Heart right ventricle (tissue), 16 donors: ENCODE data around the gene GYG1. TPM values are rescaled to one million over a fixed set of nuclear protein-coding genes. Genes with fewer than 3 reads are reported as not detected.

Source experiments
- ATAC-seq, 8 donors: fragments of 200-7000 bp; cut with Tn5 transposase; one replicate each; pipeline ENCODE4 v1.9.1; 2020; ENCODE audit warnings: mild to moderate bottlenecking in 8 of 8, moderate library complexity in 8 of 8, moderate number of reproducible peaks in 1 of 8
- DNase-seq, 2 donors: peaks; one replicate each; pipeline ENCODE4 v3.0.0-alpha.2; 2020
- H3K27ac ChIP-seq, 10 donors: fragments of 200-600 bp; sonication (generic) in 2 of 10; one replicate each; pipeline versions ENCODE4 v1.5.0 to v1.8.0; 2020 to 2022; ENCODE audit warnings: mild to moderate bottlenecking in 3 of 10
- H3K27me3 ChIP-seq, 7 donors: fragments of 200-600 bp; one replicate each; pipeline ENCODE4 v1.8.0; 2021 to 2022; ENCODE audit warnings: mild to moderate bottlenecking in 2 of 7
- H3K36me3 ChIP-seq, 9 donors: fragments of 200-600 bp; sonication (generic) in 1 of 9; one replicate each; pipeline versions ENCODE4 v1.5.0 to v1.8.0; 2020 to 2022; ENCODE audit warnings: mild to moderate bottlenecking in 2 of 9
- H3K4me1 ChIP-seq, 9 donors: fragments of 200-600 bp; sonication (generic) in 1 of 9; one replicate each; pipeline versions ENCODE4 v1.5.0 to v1.8.0; 2020 to 2022; ENCODE audit warnings: mild to moderate bottlenecking in 4 of 9
- H3K4me3 ChIP-seq, 10 donors: fragments of 200-600 bp; sonication (generic) in 2 of 10; one replicate each; pipeline versions ENCODE4 v1.5.0 to v1.8.0; 2020 to 2022; ENCODE audit warnings: mild to moderate bottlenecking in 7 of 10, moderate library complexity in 2 of 10
- H3K9me3 ChIP-seq, 11 donors: fragments of 200-600 bp in 10 of 11; sonication (generic) in 2 of 11; one replicate each; pipeline versions ENCODE4 v1.5.0 to v1.8.0; 2013 to 2022; ENCODE audit warnings: mild to moderate bottlenecking in 2 of 11, control low read depth in 1 of 11, moderate library complexity in 1 of 11
- CTCF ChIP-seq, 9 donors: fragments of 200-600 bp; sonication (generic) in 2 of 9; IDR thresholded peaks; one replicate each; pipeline versions ENCODE4 v1.5.0 to v1.8.0; 2021 to 2022; ENCODE audit warnings: antibody characterized with exemption in 9 of 9, mild to moderate bottlenecking in 5 of 9, moderate library complexity in 1 of 9
- WGBS, 2 donors: extraction: QIAGEN DNeasy Blood & Tissue Kit; methylation state at CpG; one replicate each; pipeline ENCODE4 v1.1.7; 2013; ENCODE audit warnings: inconsistent platforms in 1 of 2; 5-methylcytosine and 5-hydroxymethylcytosine counted together
- intact Hi-C, 10 donors: fragments of 100-400 bp; cut with DNase I; formaldehyde crosslinking; loops; one replicate each; pipeline versions ENCODE4 v1.11.1 to v1.14.2; 2022
- polyA plus RNA-seq, 2 donors: library from polyadenylated mRNA; stranded (reverse); fragments of 200-250 nt; gene quantifications; one replicate each; pipeline ENCODE4 v1.2.3, GENCODE V29; 2013
- total RNA-seq, 10 donors: library from RNA; stranded (reverse); fragmentation: NEBNext Ultra II Directional in 3 of 10; extraction: Animal tissue kit (Norgen Biotek cat#: 25700) in 3 of 10; gene quantifications; one replicate each; pipeline versions ENCODE4 v1.2.1 to v1.2.4, GENCODE V29; 2021 to 2023
- donor health status: Arrhythmogenic right ventricular cardiomyopathy.
- donor health status: ischemic (EF 13 %, LVEDD 7.1; RV severe dilation, severe dysfunction).
- donor health status: healthy with polysubstance abuse.
- donor health status: DM: no; HTN: yes; CAD: no.
- donor health status: DM: no; HTN: no; CAD: no.
- donor health status: ischemic (EF 25% LVEDD 6.9; RV normal size, moderate dysfunction).
- donor health status: ischemic (EF 25% LVEDD 5.7; RV mildly dilated, moderate dysfunction).
- donor health status: healthy.
- donor health status: DM: yes; HTN: yes; CAD: no.
- donor health status: Ischemic cardiomyopathy.
- donor health status: ischemic (EF 35%, LVEDD 5.7; RV mildly dilated, moderate dysfunction).
- donor health status: nonischemic (EF 11% LVEDD 7.7; RV severe dilation, severe dysfunction).
- donor health status: DM: yes; HTN: yes; CAD: no.
- donor health status: PGD.
- donor health status: ischemic (EF 29% LVEDD 5.4; RV normal size, mild dysfunction).
- donor health status: nonischemic (EF 23%, LVEDD 6.1; RV moderate dilation, normal function).

Gene GYG1
- total and polyA plus RNA-seq, 12 donors = 56.5 to 210 (median 154) TPM

GRCh38 chr3:149067883-149068282 lies 76.5 kb downstream of the GYG1 start:
- Histone ChIP-seq H3K36me3 (peaks cover 0 to 100% (median 26%) of the 10 kb centered on the region in 9 donors), H3K9me3 (no peaks in the 10 kb centered on the region), H3K27me3 (no peaks in the 10 kb centered on the region), H3K27ac (no peak overlapping the region), H3K4me3 (no peak overlapping the region), H3K4me1 (no peaks in the 10 kb centered on the region)
- no peak for TF ChIP-seq CTCF (IDR thresholded peaks at IDR 0.05)
- WGBS, 2 donors = 94% methylated on average over 8 of the region's 8 CpGs
- ATAC-seq (no peak), DNase-seq (no peak)
- intact Hi-C loops = no loop called here

Other genes starting within 250 kb of the GYG1 start
- gene CPB1, start 163.7 kb upstream of the GYG1 start, total RNA-seq = 1 to 10 TPM in 7 of 10 donors, not detected in 3; 1.7 to 3.2 (median 2.2) TPM
- gene CPB1, start 163.7 kb upstream of the GYG1 start, polyA plus RNA-seq = under 1 TPM in 1 of 2 donors, not detected in 1; 0.29 TPM
- 1 to 10 TPM in 7 of 10 donors, under 1 TPM in 3; 0.28 to 2.6 (median 1.6) TPM for gene CPA3, start 126.2 kb upstream of the GYG1 start, total RNA-seq
- gene CPA3, start 126.2 kb upstream of the GYG1 start, polyA plus RNA-seq = under 1 TPM; 0.22 to 0.72 TPM
- 10 to 100 TPM; 19.1 to 38.6 (median 30.6) TPM for gene HLTF, start 95.0 kb downstream of the GYG1 start, total RNA-seq
- 1 to 10 TPM; 4.5 to 4.6 TPM for gene HLTF, start 95.0 kb downstream of the GYG1 start, polyA plus RNA-seq
- gene HPS3, start 138.1 kb downstream of the GYG1 start, total RNA-seq = 10 to 100 TPM in 1 of 10 donors, 1 to 10 TPM in 9; 3.9 to 12.8 (median 5.0) TPM
- gene HPS3, start 138.1 kb downstream of the GYG1 start, polyA plus RNA-seq = 1 to 10 TPM; 3.7 to 4.4 TPM
- 10 to 100 TPM in 1 of 10 donors, 1 to 10 TPM in 9; 1.3 to 22.7 (median 3.5) TPM for gene CP, start 230.3 kb downstream of the GYG1 start, total RNA-seq
- gene CP, start 230.3 kb downstream of the GYG1 start, polyA plus RNA-seq = 1 to 10 TPM; 2.9 to 6.6 TPM